Measurements from ENCODE around the gene TRAK2.

- TF ChIP-seq JUN (IDR thresholded peaks at IDR 0.05; ENCODE audit: borderline replicate concordance, insufficient read depth, insufficient read length, low read depth), result no peak
- no peak for TF ChIP-seq EZH2 (IDR thresholded peaks at IDR 0.05; ENCODE audit: borderline replicate concordance, low read depth, low read length, severe bottlenecking)
- no peak for TF ChIP-seq CTCF (IDR thresholded peaks at IDR 0.05; ENCODE audit: extremely low read depth in 1 of 2, insufficient read depth in 1 of 2, low read depth in 1 of 2, low read length in 2 of 2)
- TF ChIP-seq POLR2A (IDR thresholded peaks at IDR 0.05; ENCODE audit: low read depth, low read length), result no peak
- no peak for TF ChIP-seq MYC (IDR thresholded peaks at IDR 0.05; ENCODE audit: low read depth, low read length)
- TF ChIP-seq GATA2 (IDR thresholded peaks at IDR 0.05; ENCODE audit: insufficient read depth, insufficient read length, low read depth, low read length), result no peak
- no peak for TF ChIP-seq MAX (IDR thresholded peaks at IDR 0.05; ENCODE audit: insufficient read depth, insufficient read length)
- TF ChIP-seq POLR2AphosphoS5 (IDR thresholded peaks at IDR 0.05; ENCODE audit: insufficient read depth, low read depth, low read length), result no peak
Measured at GRCh38 chr2:201357221-201357620, 94.0 kb downstream of the TRAK2 start, which contains the start of gene FLACC1.

All from endothelial cell of umbilical vein (primary cell).